HCT116 (cell line): ENCODE data around the gene ST8SIA2. TPM values are rescaled to one million over a fixed set of nuclear protein-coding genes. Genes with fewer than 3 reads are reported as not detected.

Source experiments
- ATAC-seq: fragments of 200-7000 bp; cut with Tn5 transposase; 2 replicates; pipeline ENCODE4 v1.9.1; 2020; ENCODE audit warnings: mild to moderate bottlenecking, moderate library complexity
- BruUV-seq: library from RNA; stranded (reverse); fragments of 400-500 nt; replicated peaks from 2 replicates; lab custom pipeline; 2021; lab: Mats Ljungman, UMichigan
- CTCF ChIA-PET: fragments of 300-600 bp; sonication (Branson Sonifier 250); formaldehyde crosslinking; loops from one replicate; lab custom pipeline; 2021; ENCODE audit warnings: antibody characterized with exemption; lab: Charles Lee
- POLR2A ChIA-PET: fragments of 300-600, 350-600 bp; sonication (Branson Sonifier 250); formaldehyde crosslinking; loops from one replicate; lab custom pipeline; 2021; ENCODE audit warnings: antibody characterized with exemption; lab: Charles Lee
- RAD21 ChIA-PET, 2 experiments: fragments of 300-600 bp; sonication (Branson Sonifier 250); formaldehyde crosslinking; loops; one replicate each; lab custom pipeline; 2023; ENCODE audit warnings: low total read pairs in 2 of 2; ENCODE audit not compliant: uncharacterized antibody in 2 of 2, unreplicated experiment in 2 of 2, low non-redundant PET in 1 of 2; lab: Charles Lee
- DNase-seq: peaks from one replicate; pipeline ENCODE4 v3.0.0-alpha.2; 2010; ENCODE audit warnings: low read depth, low spot score
- H2AFZ ChIP-seq: fragments of 200-600 bp; shearing (Covaris generic), sonication (generic); 2 replicates; pipeline ENCODE4 v1.6.1; 2017; ENCODE audit warnings: low read depth, mixed run types, mixed read lengths, antibody characterized with exemption, low read length; ENCODE audit not compliant: poor library complexity, severe bottlenecking
- H3K27ac ChIP-seq: 2 replicates; pipeline ENCODE4 v1.5.1; 2012; ENCODE audit warnings: low read depth, low read length
- H3K27me3 ChIP-seq: fragments of 200-600 bp; sonication (generic); 2 replicates; pipeline ENCODE4 v1.6.1; 2016; ENCODE audit warnings: mixed run types, low read length, mixed read lengths; ENCODE audit not compliant: insufficient read depth
- H3K36me3 ChIP-seq, 2 experiments: fragments of 200-500 bp in 1 of 2; fragments of 200-600 bp in 1 of 2; sonication (Bioruptor generic) in 1 of 2; sonication (generic) in 1 of 2; 2 replicates each; pipeline versions ENCODE4 v1.5.1 to v1.6.1; 2014 to 2016; ENCODE audit warnings: low read length in 2 of 2, inconsistent platforms in 1 of 2, mixed read lengths in 1 of 2, mixed run types in 1 of 2; ENCODE audit not compliant: insufficient read depth in 2 of 2, control insufficient read depth in 1 of 2
- H3K4me1 ChIP-seq, 2 experiments: fragments of 200-600 bp in 1 of 2; sonication (generic) in 1 of 2; 2 replicates each; pipeline versions ENCODE4 v1.5.1 to v1.6.1; 2012 to 2017; ENCODE audit warnings: low read length in 2 of 2, inconsistent platforms in 1 of 2, mild to moderate bottlenecking in 1 of 2, mixed read lengths in 1 of 2, mixed run types in 1 of 2, moderate library complexity in 1 of 2; ENCODE audit not compliant: insufficient read depth in 2 of 2, control insufficient read depth in 1 of 2
- H3K4me2 ChIP-seq: fragments of 200-600 bp; sonication (generic); 2 replicates; pipeline ENCODE4 v1.6.1; 2017; ENCODE audit warnings: mixed run types, low read length, mixed read lengths
- H3K4me3 ChIP-seq, 2 experiments: fragments of 200-600 bp in 1 of 2; sonication (generic) in 1 of 2; replicated peaks in 1 of 2; 2 replicates each; pipeline ENCODE4 v1.5.1; 2011 to 2016; ENCODE audit warnings: low read length in 2 of 2, control low read depth in 1 of 2, low read depth in 1 of 2, mild to moderate bottlenecking in 1 of 2, mixed read lengths in 1 of 2, mixed run types in 1 of 2
- H3K79me2 ChIP-seq: fragments of 200-600 bp; sonication (generic); 2 replicates; pipeline ENCODE4 v1.6.1; 2017; ENCODE audit warnings: mild to moderate bottlenecking, mixed run types, low read length, moderate library complexity, mixed read lengths; ENCODE audit not compliant: insufficient read depth
- H3K9ac ChIP-seq: fragments of 200-600 bp; sonication (generic); 2 replicates; pipeline ENCODE4 v1.6.1; 2016; ENCODE audit warnings: low read length, mixed read lengths
- H3K9me2 ChIP-seq: fragments of 200-600 bp; sonication (generic), shearing (Covaris generic); 2 replicates; pipeline ENCODE4 v1.6.1; 2017; ENCODE audit warnings: mixed run types, mild to moderate bottlenecking, moderate library complexity; ENCODE audit not compliant: insufficient read depth
- H3K9me3 ChIP-seq, 2 experiments: fragments of 200-500 bp in 1 of 2; fragments of 200-600 bp in 1 of 2; sonication (Bioruptor generic) in 1 of 2; sonication (generic) in 1 of 2; 2 replicates each; pipeline ENCODE4 v1.6.1; 2014 to 2017; ENCODE audit warnings: low read length in 2 of 2, mixed read lengths in 2 of 2, inconsistent platforms in 1 of 2, low read depth in 1 of 2, mild to moderate bottlenecking in 1 of 2, mixed run types in 1 of 2, moderate library complexity in 1 of 2; ENCODE audit not compliant: control insufficient read depth in 1 of 2, insufficient read depth in 1 of 2
- H4K20me1 ChIP-seq: fragments of 200-600 bp; sonication (generic), shearing (Covaris generic); 2 replicates; pipeline ENCODE4 v1.6.1; 2017; ENCODE audit warnings: mixed run types, mild to moderate bottlenecking, moderate library complexity; ENCODE audit not compliant: insufficient read depth
- CEBPB ChIP-seq: IDR thresholded peaks from 2 replicates; pipeline ENCODE4 v1.6.1; 2012; ENCODE audit warnings: low read depth
- CTCF ChIP-seq, 3 experiments: fragments of 200-600 bp in 1 of 3; sonication (generic) in 1 of 3; IDR thresholded peaks in 2 of 3; conservative IDR thresholded peaks in 1 of 3; 2 replicates each; pipeline ENCODE4 v1.5.1; 2012 to 2017; ENCODE audit warnings: low read depth in 2 of 3, low read length in 2 of 3, antibody characterized with exemption in 1 of 3, borderline replicate concordance in 1 of 3, control low read depth in 1 of 3, mild to moderate bottlenecking in 1 of 3, mixed read lengths in 1 of 3, mixed run types in 1 of 3, moderate library complexity in 1 of 3; ENCODE audit not compliant: insufficient read depth in 1 of 3
- EGR1 ChIP-seq: IDR thresholded peaks from 2 replicates; pipeline ENCODE4 v1.6.1; 2012; ENCODE audit warnings: low read depth
- ELF1 ChIP-seq: IDR thresholded peaks from 2 replicates; pipeline ENCODE4 v1.6.1; 2012; ENCODE audit warnings: low read depth, borderline replicate concordance
- EZH2 ChIP-seq: fragments of 200-600 bp; sonication (generic); IDR thresholded peaks from 2 replicates; pipeline ENCODE4 v1.6.1; 2017; ENCODE audit warnings: antibody characterized with exemption, mixed run types
- EZH2phosphoT487 ChIP-seq: fragments of 200-600 bp; IDR thresholded peaks from 2 replicates; pipeline ENCODE4 v1.6.1; 2018; ENCODE audit warnings: antibody characterized with exemption, borderline replicate concordance
- FOSL1 ChIP-seq: IDR thresholded peaks from 2 replicates; pipeline ENCODE4 v1.6.1; 2012; ENCODE audit warnings: low read depth
- POLR2AphosphoS5 ChIP-seq: IDR thresholded peaks from 2 replicates; pipeline ENCODE4 v1.6.1; 2011; ENCODE audit warnings: mild to moderate bottlenecking, low read depth, low read length, moderate library complexity
- SP1 ChIP-seq: IDR thresholded peaks from 2 replicates; pipeline ENCODE4 v1.6.1; 2012; ENCODE audit warnings: low read depth
- SRF ChIP-seq: IDR thresholded peaks from 2 replicates; pipeline ENCODE4 v1.6.1; 2012; ENCODE audit warnings: low read depth
- ZNF274 ChIP-seq: fragments of 200-500 bp; sonication (Bioruptor generic); IDR thresholded peaks from 2 replicates; pipeline ENCODE4 v1.6.1; 2014; ENCODE audit warnings: mild to moderate bottlenecking, low read depth, low read length, inconsistent platforms
- intact Hi-C: fragments of 100-400 bp; cut with micrococcal nuclease; formaldehyde crosslinking; loops from 2 replicates; pipeline ENCODE4 v1.10.0; 2022
- total RNA-seq: library from RNA; stranded (reverse); gene quantifications from one replicate; pipeline ENCODE4 v1.2.1, GENCODE V29; 2021; ENCODE audit not compliant: unreplicated experiment
- TF ChIP-seq, protein P1 (sequence below): IDR thresholded peaks from 2 replicates; pipeline ENCODE4 v1.6.1; 2012; ENCODE audit warnings: low read depth
- TF ChIP-seq, protein P2 (sequence below): IDR thresholded peaks from 2 replicates; pipeline ENCODE4 v1.6.1; 2012
- TF ChIP-seq, protein P3 (sequence below): IDR thresholded peaks from 2 replicates; pipeline ENCODE4 v1.6.1; 2012

Gene ST8SIA2
- total RNA-seq, 1 experiment from 2014 or later = not detected

GRCh38 chr15:92468991-92469390 lies 75.3 kb downstream of the ST8SIA2 start:
- RAD21 ChIA-PET = no interaction called here
- CTCF ChIA-PET = no interaction called here
- H3K79me2 ChIP-seq = no peaks in the 10 kb centered on the region
- no peak overlapping the region for H3K4me2 ChIP-seq
- peaks cover 0 to 2% of the 10 kb centered on the region in 2 experiments; a peak in 1 of 4 replicates for H3K4me1 ChIP-seq
- BruUV-seq = no TSS peak
- no peaks in the 10 kb centered on the region for H3K9me3 ChIP-seq
- POLR2A ChIA-PET = no interaction called here
- H2AFZ ChIP-seq = no peak overlapping the region
- H3K36me3 ChIP-seq = no peaks in the 10 kb centered on the region
- H3K27me3 ChIP-seq = peaks cover 41% of the 10 kb centered on the region
- H4K20me1 ChIP-seq = no peaks in the 10 kb centered on the region
- intact Hi-C loops = no loop called here
- ATAC-seq (no peak), DNase-seq (no peak)
- H3K4me3 ChIP-seq = no peak overlapping the region
- H3K27ac ChIP-seq = no peak overlapping the region
- H3K9ac ChIP-seq = no peak overlapping the region
- no peak for TF ChIP-seq ZNF274
- TF ChIP-seq, protein P1, sequence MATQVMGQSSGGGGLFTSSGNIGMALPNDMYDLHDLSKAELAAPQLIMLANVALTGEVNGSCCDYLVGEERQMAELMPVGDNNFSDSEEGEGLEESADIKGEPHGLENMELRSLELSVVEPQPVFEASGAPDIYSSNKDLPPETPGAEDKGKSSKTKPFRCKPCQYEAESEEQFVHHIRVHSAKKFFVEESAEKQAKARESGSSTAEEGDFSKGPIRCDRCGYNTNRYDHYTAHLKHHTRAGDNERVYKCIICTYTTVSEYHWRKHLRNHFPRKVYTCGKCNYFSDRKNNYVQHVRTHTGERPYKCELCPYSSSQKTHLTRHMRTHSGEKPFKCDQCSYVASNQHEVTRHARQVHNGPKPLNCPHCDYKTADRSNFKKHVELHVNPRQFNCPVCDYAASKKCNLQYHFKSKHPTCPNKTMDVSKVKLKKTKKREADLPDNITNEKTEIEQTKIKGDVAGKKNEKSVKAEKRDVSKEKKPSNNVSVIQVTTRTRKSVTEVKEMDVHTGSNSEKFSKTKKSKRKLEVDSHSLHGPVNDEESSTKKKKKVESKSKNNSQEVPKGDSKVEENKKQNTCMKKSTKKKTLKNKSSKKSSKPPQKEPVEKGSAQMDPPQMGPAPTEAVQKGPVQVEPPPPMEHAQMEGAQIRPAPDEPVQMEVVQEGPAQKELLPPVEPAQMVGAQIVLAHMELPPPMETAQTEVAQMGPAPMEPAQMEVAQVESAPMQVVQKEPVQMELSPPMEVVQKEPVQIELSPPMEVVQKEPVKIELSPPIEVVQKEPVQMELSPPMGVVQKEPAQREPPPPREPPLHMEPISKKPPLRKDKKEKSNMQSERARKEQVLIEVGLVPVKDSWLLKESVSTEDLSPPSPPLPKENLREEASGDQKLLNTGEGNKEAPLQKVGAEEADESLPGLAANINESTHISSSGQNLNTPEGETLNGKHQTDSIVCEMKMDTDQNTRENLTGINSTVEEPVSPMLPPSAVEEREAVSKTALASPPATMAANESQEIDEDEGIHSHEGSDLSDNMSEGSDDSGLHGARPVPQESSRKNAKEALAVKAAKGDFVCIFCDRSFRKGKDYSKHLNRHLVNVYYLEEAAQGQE = no peak
- TF ChIP-seq ELF1 = no peak
- TF ChIP-seq POLR2AphosphoS5 = no peak
- no peak for TF ChIP-seq CEBPB
- no peak for TF ChIP-seq EZH2
- no peak for TF ChIP-seq SRF
- TF ChIP-seq CTCF (IDR thresholded peaks at IDR 0.05 in 2 of 3, conservative IDR thresholded peaks at IDR 0.05 in 1 of 3; ENCODE audit: borderline replicate concordance in 1 of 3, insufficient read depth in 1 of 3, low read depth in 2 of 3, low read length in 2 of 3) = no peak
- TF ChIP-seq EZH2phosphoT487 = no peak
- TF ChIP-seq, protein P2, sequence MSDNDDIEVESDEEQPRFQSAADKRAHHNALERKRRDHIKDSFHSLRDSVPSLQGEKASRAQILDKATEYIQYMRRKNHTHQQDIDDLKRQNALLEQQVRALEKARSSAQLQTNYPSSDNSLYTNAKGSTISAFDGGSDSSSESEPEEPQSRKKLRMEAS = no peak
- TF ChIP-seq, protein P3, sequence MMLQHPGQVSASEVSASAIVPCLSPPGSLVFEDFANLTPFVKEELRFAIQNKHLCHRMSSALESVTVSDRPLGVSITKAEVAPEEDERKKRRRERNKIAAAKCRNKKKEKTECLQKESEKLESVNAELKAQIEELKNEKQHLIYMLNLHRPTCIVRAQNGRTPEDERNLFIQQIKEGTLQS = no peak
- no peak for TF ChIP-seq EGR1
- TF ChIP-seq FOSL1 = no peak
- no peak for TF ChIP-seq SP1
- TF ChIP-seq, all 23 proteins: peak for 0
- H3K9me2 ChIP-seq = no peaks in the 10 kb centered on the region
